GM12878 (cell line): ENCODE data around the gene TPCN1.

ENCODE experiments used
- CEBPB ChIP-seq, 2 experiments: fragments of 150-350 bp in 1 of 2; IDR thresholded peaks; 2 replicates each; pipeline ENCODE4 v1.6.1; 2012 to 2014; ENCODE audit warnings: low read depth in 2 of 2, low read length in 2 of 2, borderline replicate concordance in 1 of 2, inconsistent platforms in 1 of 2
- CHD4 ChIP-seq: fragments of 200-600 bp; sonication (generic); IDR thresholded peaks from 2 replicates; pipeline ENCODE4 v1.6.1; 2016; ENCODE audit warnings: mild to moderate bottlenecking
- CTCF ChIP-seq, 3 experiments: IDR thresholded peaks in 2 of 3; conservative IDR thresholded peaks in 1 of 3; 2 replicates each; pipeline ENCODE4 v1.5.1; 2011; ENCODE audit warnings: low read depth in 3 of 3, low read length in 3 of 3, mild to moderate bottlenecking in 3 of 3, control low read depth in 2 of 3, moderate library complexity in 2 of 3, inconsistent platforms in 1 of 3, mixed read lengths in 1 of 3; ENCODE audit not compliant: control insufficient read depth in 2 of 3, insufficient read depth in 1 of 3; ENCODE audit errors: extremely low read depth in 1 of 3
- GABPA ChIP-seq: IDR thresholded peaks from 2 replicates; pipeline ENCODE4 v1.6.1; 2014; ENCODE audit warnings: antibody characterized with exemption, low read depth, mild to moderate bottlenecking, inconsistent platforms
- POLR2A ChIP-seq: IDR thresholded peaks from 2 replicates; pipeline ENCODE4 v1.6.1; 2011; ENCODE audit warnings: low read depth, mild to moderate bottlenecking, low read length
- RFX5 ChIP-seq: IDR thresholded peaks from 2 replicates; pipeline ENCODE4 v1.6.1; 2011; ENCODE audit warnings: low read depth, low read length, improper control_type of control experiment
- TAF1 ChIP-seq: IDR thresholded peaks from 2 replicates; pipeline ENCODE4 v1.6.1; 2011; ENCODE audit warnings: mild to moderate bottlenecking, low read depth, low read length, borderline replicate concordance
- YBX1 ChIP-seq: fragments of 450-650 bp; IDR thresholded peaks from 2 replicates; pipeline ENCODE4 v1.6.1; 2016; ENCODE audit warnings: antibody characterized with exemption
- TF ChIP-seq, protein P1 (sequence below): IDR thresholded peaks from 2 replicates; pipeline ENCODE4 v1.6.1; 2012; ENCODE audit warnings: mild to moderate bottlenecking, low read depth, low read length
- TF ChIP-seq, protein P2 (sequence below): IDR thresholded peaks from 2 replicates; pipeline ENCODE4 v1.6.1; 2011; ENCODE audit warnings: low read depth, mild to moderate bottlenecking, low read length, moderate library complexity, borderline replicate concordance; ENCODE audit errors: extremely low read depth
- TF ChIP-seq, protein P3 (sequence below): IDR thresholded peaks from 2 replicates; pipeline ENCODE4 v1.6.1; 2012; ENCODE audit warnings: low read depth, low read length, improper control_type of control experiment

GRCh38 chr12:113328368-113328889 is 107.2 kb downstream of the TPCN1 start:
- TF ChIP-seq POLR2A = no peak
- no peak for TF ChIP-seq TAF1
- TF ChIP-seq, protein P1, sequence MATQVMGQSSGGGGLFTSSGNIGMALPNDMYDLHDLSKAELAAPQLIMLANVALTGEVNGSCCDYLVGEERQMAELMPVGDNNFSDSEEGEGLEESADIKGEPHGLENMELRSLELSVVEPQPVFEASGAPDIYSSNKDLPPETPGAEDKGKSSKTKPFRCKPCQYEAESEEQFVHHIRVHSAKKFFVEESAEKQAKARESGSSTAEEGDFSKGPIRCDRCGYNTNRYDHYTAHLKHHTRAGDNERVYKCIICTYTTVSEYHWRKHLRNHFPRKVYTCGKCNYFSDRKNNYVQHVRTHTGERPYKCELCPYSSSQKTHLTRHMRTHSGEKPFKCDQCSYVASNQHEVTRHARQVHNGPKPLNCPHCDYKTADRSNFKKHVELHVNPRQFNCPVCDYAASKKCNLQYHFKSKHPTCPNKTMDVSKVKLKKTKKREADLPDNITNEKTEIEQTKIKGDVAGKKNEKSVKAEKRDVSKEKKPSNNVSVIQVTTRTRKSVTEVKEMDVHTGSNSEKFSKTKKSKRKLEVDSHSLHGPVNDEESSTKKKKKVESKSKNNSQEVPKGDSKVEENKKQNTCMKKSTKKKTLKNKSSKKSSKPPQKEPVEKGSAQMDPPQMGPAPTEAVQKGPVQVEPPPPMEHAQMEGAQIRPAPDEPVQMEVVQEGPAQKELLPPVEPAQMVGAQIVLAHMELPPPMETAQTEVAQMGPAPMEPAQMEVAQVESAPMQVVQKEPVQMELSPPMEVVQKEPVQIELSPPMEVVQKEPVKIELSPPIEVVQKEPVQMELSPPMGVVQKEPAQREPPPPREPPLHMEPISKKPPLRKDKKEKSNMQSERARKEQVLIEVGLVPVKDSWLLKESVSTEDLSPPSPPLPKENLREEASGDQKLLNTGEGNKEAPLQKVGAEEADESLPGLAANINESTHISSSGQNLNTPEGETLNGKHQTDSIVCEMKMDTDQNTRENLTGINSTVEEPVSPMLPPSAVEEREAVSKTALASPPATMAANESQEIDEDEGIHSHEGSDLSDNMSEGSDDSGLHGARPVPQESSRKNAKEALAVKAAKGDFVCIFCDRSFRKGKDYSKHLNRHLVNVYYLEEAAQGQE = no peak
- TF ChIP-seq, protein P2, sequence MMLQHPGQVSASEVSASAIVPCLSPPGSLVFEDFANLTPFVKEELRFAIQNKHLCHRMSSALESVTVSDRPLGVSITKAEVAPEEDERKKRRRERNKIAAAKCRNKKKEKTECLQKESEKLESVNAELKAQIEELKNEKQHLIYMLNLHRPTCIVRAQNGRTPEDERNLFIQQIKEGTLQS = no peak
- TF ChIP-seq RFX5 = no peak
- TF ChIP-seq, protein P3, sequence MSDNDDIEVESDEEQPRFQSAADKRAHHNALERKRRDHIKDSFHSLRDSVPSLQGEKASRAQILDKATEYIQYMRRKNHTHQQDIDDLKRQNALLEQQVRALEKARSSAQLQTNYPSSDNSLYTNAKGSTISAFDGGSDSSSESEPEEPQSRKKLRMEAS = no peak
- no peak for TF ChIP-seq CTCF (IDR thresholded peaks at IDR 0.05 in 2 of 3, conservative IDR thresholded peaks at IDR 0.05 in 1 of 3; ENCODE audit: control insufficient read depth in 2 of 3, extremely low read depth in 1 of 3, insufficient read depth in 1 of 3, low read depth in 3 of 3, low read length in 3 of 3)
- no peak for TF ChIP-seq CHD4
- no peak for TF ChIP-seq CEBPB (IDR thresholded peaks at IDR 0.05; ENCODE audit: borderline replicate concordance in 1 of 2, low read depth in 2 of 2, low read length in 2 of 2)
- no peak for TF ChIP-seq YBX1
- no peak for TF ChIP-seq GABPA
